Heart left ventricle (tissue), 16 donors: ENCODE results near the gene ATXN7. TPM values are rescaled to one million over a fixed set of nuclear protein-coding genes. Genes with fewer than 3 reads are reported as not detected.

Source experiments
- ATAC-seq, 4 donors: fragments of 200-7000 bp; cut with Tn5 transposase; one replicate each; pipeline ENCODE4 v1.9.1; 2020 to 2022; ENCODE audit warnings: moderate library complexity in 4 of 4, mild to moderate bottlenecking in 3 of 4, moderate number of reproducible peaks in 1 of 4
- DNase-seq, 5 donors: peaks; one replicate each; pipeline ENCODE4 v3.0.0-alpha.2; 2020
- H3K27ac ChIP-seq, 12 donors: fragments of 200-600 bp; sonication (generic) in 4 of 12; one replicate each; pipeline versions ENCODE4 v1.5.0 to v1.8.0; 2016 to 2022; ENCODE audit warnings: mild to moderate bottlenecking in 2 of 12
- H3K27me3 ChIP-seq, 9 donors: fragments of 200-600 bp; sonication (generic) in 2 of 9; one replicate each; pipeline versions ENCODE4 v1.5.1 to v1.8.0; 2016 to 2022; ENCODE audit warnings: mild to moderate bottlenecking in 3 of 9
- H3K36me3 ChIP-seq, 9 donors: fragments of 200-600 bp; sonication (generic) in 2 of 9; one replicate each; pipeline versions ENCODE4 v1.5.0 to v1.8.0; 2018 to 2022; ENCODE audit warnings: mild to moderate bottlenecking in 2 of 9
- H3K4me1 ChIP-seq, 12 donors: fragments of 200-600 bp; sonication (generic) in 4 of 12; one replicate each; pipeline versions ENCODE4 v1.5.0 to v1.8.0; 2016 to 2022; ENCODE audit warnings: mild to moderate bottlenecking in 3 of 12
- H3K4me3 ChIP-seq, 12 donors: fragments of 200-600 bp; sonication (generic) in 4 of 12; one replicate each; pipeline versions ENCODE4 v1.5.0 to v1.8.0; 2017 to 2022; ENCODE audit warnings: mild to moderate bottlenecking in 9 of 12, moderate library complexity in 4 of 12
- H3K9me3 ChIP-seq, 12 donors: fragments of 200-600 bp; sonication (generic) in 4 of 12; one replicate each; pipeline versions ENCODE4 v1.5.0 to v1.8.0; 2016 to 2022; ENCODE audit warnings: mild to moderate bottlenecking in 1 of 12
- CTCF ChIP-seq, 12 donors: fragments of 200-600 bp; sonication (generic) in 4 of 12; IDR thresholded peaks; one replicate each; pipeline versions ENCODE4 v1.5.0 to v1.8.0; 2018 to 2022; ENCODE audit warnings: antibody characterized with exemption in 12 of 12, mild to moderate bottlenecking in 5 of 12
- POLR2A ChIP-seq, 2 donors: fragments of 450-650 bp; IDR thresholded peaks; one replicate each; pipeline ENCODE4 v1.6.1; 2017; ENCODE audit warnings: antibody characterized with exemption in 2 of 2, mild to moderate bottlenecking in 2 of 2, moderate library complexity in 2 of 2
- WGBS, 4 donors: extraction: QIAGEN DNeasy Blood & Tissue Kit in 2 of 4; methylation state at CpG; one replicate each; pipeline versions ENCODE4 v1.1.5 to v1.1.7; 2013 to 2018; 5-methylcytosine and 5-hydroxymethylcytosine counted together
- intact Hi-C, 10 donors: fragments of 100-400 bp; cut with DNase I; formaldehyde crosslinking; loops; one replicate each; pipeline versions ENCODE4 v1.11.1 to v1.14.2; 2022
- polyA plus RNA-seq, 2 donors: library from polyadenylated mRNA; stranded (reverse); fragments of 200-250 nt; gene quantifications; one replicate each; pipeline ENCODE4 v1.2.3, GENCODE V29; 2013
- total RNA-seq, 9 donors: library from RNA; depleted of rRNA in 2 of 9; stranded (reverse); fragments of >200 nt in 2 of 9; fragmentation: NEBNext Ultra II Directional in 3 of 9; extraction: Animal tissue kit (Norgen Biotek cat#: 25700) in 3 of 9; gene quantifications; one replicate each; pipeline versions ENCODE4 v1.1.0 to v1.2.4, GENCODE V29; 2016 to 2023
- donor health status: ischemic (EF 13 %, LVEDD 7.1; RV severe dilation, severe dysfunction).
- donor health status: healthy with polysubstance abuse.
- donor health status: DM: no; HTN: yes; CAD: no.
- donor health status: DM: no; HTN: no; CAD: no.
- donor health status: ischemic (EF 25% LVEDD 6.9; RV normal size, moderate dysfunction).
- donor health status: ischemic (EF 25% LVEDD 5.7; RV mildly dilated, moderate dysfunction).
- donor health status: healthy.
- donor health status: DM: yes; HTN: yes; CAD: no.
- donor health status: ischemic (EF 35%, LVEDD 5.7; RV mildly dilated, moderate dysfunction).
- donor health status: nonischemic (EF 11% LVEDD 7.7; RV severe dilation, severe dysfunction).
- donor health status: DM: yes; HTN: yes; CAD: no.
- donor health status: PGD.
- donor health status: ischemic (EF 29% LVEDD 5.4; RV normal size, mild dysfunction).
- donor health status: nonischemic (EF 23%, LVEDD 6.1; RV moderate dilation, normal function).

Gene ATXN7
- total and polyA plus RNA-seq, 11 donors = 4.5 to 31.4 (median 16.7) TPM

GRCh38 chr3:63991666-63992065 is 128.0 kb downstream of the ATXN7 start:
- WGBS, 4 donors = 94 to 100% (median 95%) methylated on average over 3 of the region's 3 CpGs
- Histone ChIP-seq H3K9me3 (no peaks in the 10 kb centered on the region), H3K36me3 (peaks cover 0 to 99% (median 87%) of the 10 kb centered on the region in 9 donors), H3K27me3 (no peaks in the 10 kb centered on the region), H3K4me3 (no peak overlapping the region), H3K4me1 (peaks cover 0 to 21% (median 0%) of the 10 kb centered on the region in 12 donors), H3K27ac (no peak overlapping the region)
- intact Hi-C loops = loop anchor here (2.0 to 10.0 kb wide), 10 partner anchors 34 to 647 kb away; partner anchors contain the start of genes ATXN7 (in 4 of the 10), SCAANT1 (in 4 of the 10) and THOC7 (in 4 of the 10)
- ATAC-seq (no peak), DNase-seq (no peak)
- TF ChIP-seq CTCF (IDR thresholded peaks at IDR 0.05) (no peak), POLR2A (IDR thresholded peaks at IDR 0.05) (no peak)

- no peak for TF ChIP-seq CTCF (IDR thresholded peaks at IDR 0.05)
- TF ChIP-seq POLR2A (IDR thresholded peaks at IDR 0.05) = no peak
- Histone ChIP-seq H3K9me3 (no peaks in the 10 kb centered on the region), H3K4me3 (no peak overlapping the region), H3K27ac (peak overlapping the region in 1 of 12 donors; percentile 46), H3K4me1 (peaks cover 0 to 21% (median 0%) of the 10 kb centered on the region in 12 donors), H3K27me3 (no peaks in the 10 kb centered on the region), H3K36me3 (peaks cover 0 to 99% (median 87%) of the 10 kb centered on the region in 9 donors)
- 85 to 91% (median 91%) methylated on average over 3 to 5 of the region's 5 CpGs for WGBS, 4 donors
- intact Hi-C loops = loop anchor here (2.0 to 10.0 kb wide), 10 partner anchors 35 to 648 kb away; partner anchors contain the start of genes ATXN7 (in 4 of the 10), SCAANT1 (in 4 of the 10) and THOC7 (in 4 of the 10)
- ATAC-seq (no peak), DNase-seq (no peak)
These were observed 129.0 kb downstream of the ATXN7 start for GRCh38 chr3:63992516-63993209.

GRCh38 chr3:63993653-63994079 is 130.0 kb downstream of the ATXN7 start:
- intact Hi-C loops = loop anchor here (2.0 to 10.0 kb wide), 11 partner anchors 31 to 649 kb away; partner anchors contain the start of genes ATXN7 (in 4 of the 10), SCAANT1 (in 4 of the 10) and THOC7 (in 4 of the 10)
- Histone ChIP-seq H3K4me1 (peaks cover 0 to 21% (median 0%) of the 10 kb centered on the region in 12 donors), H3K4me3 (no peak overlapping the region), H3K27ac (no peak overlapping the region), H3K27me3 (no peaks in the 10 kb centered on the region), H3K36me3 (peaks cover 0 to 99% (median 87%) of the 10 kb centered on the region in 9 donors), H3K9me3 (no peaks in the 10 kb centered on the region)
- DNase-seq (peak; percentile 65 to 73 (median 68)), ATAC-seq (peak; percentile 59 to 92 (median 90))
- TF ChIP-seq CTCF (IDR thresholded peaks at IDR 0.05) (peak; percentile 83 to 97 (median 90)), POLR2A (IDR thresholded peaks at IDR 0.05) (no peak)
- WGBS, 4 donors = 33 to 41% (median 34%) methylated on average over 3 of the region's 3 CpGs

GRCh38 chr3:63995086-63995485 is 131.4 kb downstream of the ATXN7 start:
- intact Hi-C loops = loop anchor here in 7 of 10 donors (2.0 to 10.0 kb wide), 7 partner anchors 32 to 650 kb away; partner anchors contain the start of genes ATXN7 (in 3 of the 7), SCAANT1 (in 3 of the 7) and THOC7 (in 3 of the 7)
- no peaks in the 10 kb centered on the region for H3K9me3 ChIP-seq
- 86 to 90% (median 89%) methylated on average over 5 of the region's 5 CpGs for WGBS, 4 donors
- no peaks in the 10 kb centered on the region for H3K27me3 ChIP-seq
- no peak overlapping the region for H3K27ac ChIP-seq
- H3K4me3 ChIP-seq = no peak overlapping the region
- ATAC-seq (no peak), DNase-seq (no peak)
- TF ChIP-seq POLR2A (IDR thresholded peaks at IDR 0.05) = no peak
- TF ChIP-seq CTCF (IDR thresholded peaks at IDR 0.05) = no peak
- peaks cover 0 to 21% (median 6%) of the 10 kb centered on the region in 12 donors for H3K4me1 ChIP-seq
- peaks cover 0 to 99% (median 85%) of the 10 kb centered on the region in 9 donors for H3K36me3 ChIP-seq
